ENCODE results near the gene ZNF423.

The ZNF423 gene

DNA sequence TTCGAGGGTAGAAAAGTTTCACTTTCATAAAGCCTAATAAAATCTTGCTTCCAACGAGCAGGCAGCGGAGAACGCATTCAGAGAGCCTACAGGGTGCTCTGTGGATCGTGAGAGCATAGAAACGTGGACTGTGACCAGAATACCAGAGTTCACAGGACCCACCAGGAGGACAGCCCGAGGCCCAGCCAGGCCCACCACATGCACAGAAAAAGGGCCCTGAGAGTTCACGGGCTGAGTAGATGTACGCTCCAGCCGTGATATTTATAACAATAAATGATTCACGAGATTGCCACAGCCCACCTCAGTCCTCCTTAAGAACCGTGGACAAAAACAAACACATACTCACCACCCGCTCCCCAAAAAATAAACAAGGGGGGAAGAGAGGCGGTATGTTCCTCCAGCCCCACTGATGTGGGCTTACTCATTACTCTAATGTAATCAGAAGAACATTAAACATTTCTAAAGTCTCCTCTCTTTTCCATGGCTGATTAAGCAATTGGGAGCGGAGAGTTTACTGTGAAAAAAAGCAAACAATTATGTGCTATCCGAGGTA lies 275.1 kb downstream of the ZNF423 start:
- DNase-seq (ENCODE audit: insufficient read length, low spot score) (no peak), FAIRE-seq (no peak)
- TF ChIP-seq, protein P1, sequence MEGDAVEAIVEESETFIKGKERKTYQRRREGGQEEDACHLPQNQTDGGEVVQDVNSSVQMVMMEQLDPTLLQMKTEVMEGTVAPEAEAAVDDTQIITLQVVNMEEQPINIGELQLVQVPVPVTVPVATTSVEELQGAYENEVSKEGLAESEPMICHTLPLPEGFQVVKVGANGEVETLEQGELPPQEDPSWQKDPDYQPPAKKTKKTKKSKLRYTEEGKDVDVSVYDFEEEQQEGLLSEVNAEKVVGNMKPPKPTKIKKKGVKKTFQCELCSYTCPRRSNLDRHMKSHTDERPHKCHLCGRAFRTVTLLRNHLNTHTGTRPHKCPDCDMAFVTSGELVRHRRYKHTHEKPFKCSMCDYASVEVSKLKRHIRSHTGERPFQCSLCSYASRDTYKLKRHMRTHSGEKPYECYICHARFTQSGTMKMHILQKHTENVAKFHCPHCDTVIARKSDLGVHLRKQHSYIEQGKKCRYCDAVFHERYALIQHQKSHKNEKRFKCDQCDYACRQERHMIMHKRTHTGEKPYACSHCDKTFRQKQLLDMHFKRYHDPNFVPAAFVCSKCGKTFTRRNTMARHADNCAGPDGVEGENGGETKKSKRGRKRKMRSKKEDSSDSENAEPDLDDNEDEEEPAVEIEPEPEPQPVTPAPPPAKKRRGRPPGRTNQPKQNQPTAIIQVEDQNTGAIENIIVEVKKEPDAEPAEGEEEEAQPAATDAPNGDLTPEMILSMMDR (IDR thresholded peaks at IDR 0.05; ENCODE audit: insufficient read depth, missing control alignments), result no peak

DNA sequence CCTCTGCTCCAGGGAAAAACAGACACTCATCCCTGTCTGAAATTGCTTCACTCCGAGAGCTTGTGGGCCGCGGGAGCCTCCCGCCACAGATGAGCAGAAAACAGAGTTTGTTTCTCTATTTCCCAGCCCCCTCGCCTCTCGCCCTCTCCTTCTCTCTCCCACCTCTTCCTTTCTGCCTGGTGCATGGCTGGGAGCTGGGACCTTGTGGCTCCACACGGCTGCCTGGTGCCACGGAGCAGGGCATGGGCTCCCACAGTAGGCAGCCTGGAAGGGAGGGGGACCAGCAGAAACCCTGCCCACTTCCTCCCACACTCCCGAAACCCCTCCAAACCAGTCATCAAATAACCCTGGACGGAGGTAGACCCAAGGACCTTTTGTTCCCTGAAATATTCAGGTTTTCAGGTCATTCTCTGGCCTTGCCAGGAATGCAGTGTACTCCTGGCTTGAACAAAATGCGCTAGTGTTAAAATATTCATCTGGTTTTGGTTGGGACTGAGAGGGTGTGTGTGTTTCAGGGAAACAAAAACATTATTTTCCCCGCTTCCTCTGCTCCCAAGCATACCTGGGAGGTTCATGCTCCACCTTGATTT lies 277.4 kb downstream of the ZNF423 start:
- FAIRE-seq (no peak), DNase-seq (ENCODE audit: insufficient read length, low spot score) (no peak)
- TF ChIP-seq, protein P1 (IDR thresholded peaks at IDR 0.05; ENCODE audit: insufficient read depth, missing control alignments), result no peak

DNA sequence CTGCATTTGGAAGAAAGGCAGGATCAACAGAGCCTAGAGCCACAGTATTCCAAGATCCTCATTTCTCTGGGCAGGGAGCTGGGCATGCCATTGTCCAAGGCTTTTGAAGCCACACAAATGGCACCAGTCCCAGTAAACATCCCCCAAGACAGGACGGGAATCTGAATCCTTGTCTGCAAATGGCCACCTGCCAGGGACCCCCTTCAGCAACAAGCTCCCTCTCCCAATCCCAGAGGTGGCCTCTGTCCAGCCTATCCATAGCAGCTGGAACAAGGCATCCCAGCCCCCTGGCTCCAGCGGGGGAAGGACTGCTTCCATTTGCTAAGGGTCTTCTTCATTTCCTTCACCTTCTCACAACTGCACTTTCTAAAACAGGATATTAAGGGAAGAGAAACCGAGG lies 277.9 kb downstream of the ZNF423 start:
- TF ChIP-seq, protein P1 (IDR thresholded peaks at IDR 0.05; ENCODE audit: insufficient read depth, missing control alignments), result no peak
- DNase-seq (ENCODE audit: insufficient read length, low spot score) (no peak), FAIRE-seq (no peak)

DNA sequence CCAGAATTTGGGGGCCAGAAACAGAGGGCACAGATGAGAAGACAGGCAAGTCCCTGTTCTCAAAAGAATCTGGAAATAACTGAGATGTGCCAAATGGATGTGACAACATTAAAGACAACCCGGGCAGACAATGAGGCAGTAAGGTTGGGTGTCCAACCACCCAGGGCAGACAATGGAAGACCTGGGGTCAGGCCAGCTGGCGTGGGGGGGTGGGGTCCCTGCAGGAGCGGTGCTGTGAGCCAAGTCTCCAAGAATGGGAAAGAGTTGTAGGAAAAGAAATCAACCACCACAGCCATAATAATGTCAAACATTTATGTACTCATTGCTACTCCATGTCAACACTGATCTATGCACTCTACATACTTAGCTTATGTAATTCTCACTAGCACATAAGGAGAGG lies 279.0 kb downstream of the ZNF423 start:
- TF ChIP-seq, protein P1 (IDR thresholded peaks at IDR 0.05; ENCODE audit: insufficient read depth, missing control alignments), result no peak
- no peak for DNase-seq (ENCODE audit: insufficient read length, low spot score)
- no peak for FAIRE-seq

DNA sequence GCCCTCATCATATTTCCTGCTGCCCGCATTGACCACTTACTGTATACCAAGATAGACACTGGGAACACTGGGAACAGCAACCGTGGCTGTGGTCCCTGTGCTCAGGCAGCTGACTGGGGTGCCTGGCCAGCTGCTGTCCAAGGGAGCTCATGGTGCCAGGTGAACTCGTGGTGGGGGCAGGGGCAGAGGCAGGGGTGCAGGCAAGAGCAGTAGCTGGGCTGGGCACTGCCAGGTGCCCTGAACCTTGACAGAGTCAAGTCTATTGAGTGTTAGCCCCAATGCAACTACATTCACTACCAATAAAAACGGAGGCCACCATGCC lies 279.8 kb downstream of the ZNF423 start:
- no peak for FAIRE-seq
- TF ChIP-seq, protein P1 (IDR thresholded peaks at IDR 0.05; ENCODE audit: insufficient read depth, missing control alignments), result no peak
- DNase-seq (ENCODE audit: insufficient read length, low spot score), result no peak

DNA sequence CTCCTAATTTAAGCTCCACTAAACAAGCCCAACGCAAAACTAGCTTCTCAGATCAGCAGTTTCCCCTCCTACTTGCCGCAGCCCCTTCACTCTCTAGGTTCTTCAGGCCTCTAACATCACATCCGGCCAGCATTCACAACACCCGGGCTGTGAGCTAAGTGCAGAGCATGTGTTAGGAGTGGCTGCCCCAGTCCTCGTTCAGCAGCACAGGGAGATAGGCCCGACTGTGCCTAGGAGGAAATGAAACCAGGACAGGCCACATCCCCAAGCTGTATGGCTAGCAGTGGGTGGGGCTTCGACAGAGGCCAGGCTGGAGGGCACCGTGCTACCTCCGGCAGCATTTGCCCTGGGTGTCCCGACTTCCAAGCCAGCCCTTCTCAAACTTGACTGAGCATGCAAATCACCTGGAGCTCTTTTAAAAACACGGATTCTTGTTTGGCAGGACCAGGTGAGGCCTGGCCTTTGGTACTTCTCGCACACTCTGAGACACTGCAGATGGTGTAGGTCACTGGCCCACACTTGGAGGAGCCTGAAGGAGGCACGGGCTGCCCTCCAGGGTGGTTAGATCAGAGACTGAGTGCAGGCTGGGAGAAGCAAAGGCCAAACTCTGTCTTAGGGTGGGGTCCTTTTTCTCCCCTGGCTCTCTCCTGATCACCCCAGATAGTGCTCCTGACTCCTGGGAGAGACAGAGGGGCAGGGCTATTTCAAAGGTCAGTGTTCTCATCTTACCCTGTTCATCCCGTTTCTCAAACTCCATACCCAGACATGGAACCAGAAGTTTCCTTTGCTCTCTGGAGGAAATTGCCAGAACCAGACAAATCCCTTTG lies 280.4 kb downstream of the ZNF423 start:
- DNase-seq (ENCODE audit: insufficient read length, low spot score) (no peak), FAIRE-seq (no peak)
- TF ChIP-seq, protein P1 (IDR thresholded peaks at IDR 0.05; ENCODE audit: insufficient read depth, missing control alignments), result no peak

DNA sequence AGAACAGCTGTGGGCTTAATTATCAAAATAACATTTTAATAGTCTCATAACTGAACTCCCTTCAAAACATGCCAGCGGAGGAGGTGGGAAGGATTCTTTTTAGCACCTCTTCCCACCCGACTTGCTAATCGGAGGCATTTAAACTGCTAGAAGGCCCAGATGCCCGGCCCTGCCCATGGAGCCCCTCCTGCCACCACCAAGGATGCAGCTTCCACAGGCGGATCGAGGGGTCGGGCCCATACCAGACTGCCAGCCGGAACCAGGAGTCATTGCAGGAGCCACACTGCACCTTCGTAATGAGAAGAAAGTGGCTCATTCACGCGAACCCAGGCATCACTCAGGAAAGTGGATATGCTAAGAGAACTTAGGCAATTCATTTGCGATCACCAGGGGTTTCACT lies 281.1 kb downstream of the ZNF423 start:
- TF ChIP-seq, protein P1 (IDR thresholded peaks at IDR 0.05; ENCODE audit: insufficient read depth, missing control alignments), result no peak

More for the DNA sequence above, 281.1 kb downstream of the ZNF423 start:
- DNase-seq (ENCODE audit: insufficient read length, low spot score), result no peak
- FAIRE-seq, result no peak
